Endothelial cell of umbilical vein (primary cell): ENCODE results near the gene RPL37A. TPM values are rescaled to one million over a fixed set of nuclear protein-coding genes. Genes with fewer than 3 reads are reported as not detected.

ENCODE experiments used
- BruUV-seq: library from RNA; stranded (reverse); fragments of 400-500 nt; replicated peaks from 2 replicates; lab custom pipeline; 2021; lab: Mats Ljungman, UMichigan
- CTCF ChIA-PET: fragments of 300-600, 350-600 bp; sonication (Branson Sonifier 250); formaldehyde crosslinking; loops from one replicate; lab custom pipeline; 2021; ENCODE audit warnings: antibody characterized with exemption, inconsistent platforms; lab: Charles Lee
- POLR2A ChIA-PET: fragments of 300-600, 350-600 bp; sonication (Branson Sonifier 250); formaldehyde crosslinking; loops from one replicate; lab custom pipeline; 2021; ENCODE audit warnings: antibody characterized with exemption, inconsistent platforms; lab: Charles Lee
- DNase-seq: peaks from one replicate; pipeline ENCODE4 v3.0.0-alpha.2; 2011; ENCODE audit warnings: low read depth, low spot score
- FAIRE-seq: peaks from 2 replicates; lab custom pipeline; 2011; peaks lifted over from hg19 to GRCh38; lab: Jason Lieb, UNC
- H2AFZ ChIP-seq: 2 replicates; pipeline ENCODE4 v1.6.0; 2012; ENCODE audit warnings: low read depth, low read length, control low read depth, inconsistent platforms
- H3K27ac ChIP-seq: 2 replicates; pipeline ENCODE4 v1.5.1; 2011; ENCODE audit warnings: low read depth, mild to moderate bottlenecking, control low read depth, low read length, moderate library complexity; ENCODE audit not compliant: insufficient read depth
- H3K27me3 ChIP-seq, 2 experiments: 2 replicates each; pipeline versions ENCODE4 v1.6.0 to v1.6.1; 2011; ENCODE audit warnings: low read length in 2 of 2, mixed read lengths in 1 of 2; ENCODE audit not compliant: control insufficient read depth in 2 of 2, insufficient read depth in 2 of 2
- H3K36me3 ChIP-seq, 2 experiments: 2 replicates in 1 of 2; 3 replicates in 1 of 2; pipeline ENCODE4 v1.5.1; 2011; ENCODE audit warnings: low read length in 2 of 2, mild to moderate bottlenecking in 1 of 2, moderate library complexity in 1 of 2; ENCODE audit not compliant: control insufficient read depth in 2 of 2, insufficient read depth in 2 of 2; ENCODE audit errors: extremely low read depth in 1 of 2
- H3K4me1 ChIP-seq: 3 replicates; pipeline ENCODE4 v1.5.1; 2011; ENCODE audit warnings: mild to moderate bottlenecking, low read length; ENCODE audit not compliant: control insufficient read depth, insufficient read depth; ENCODE audit errors: extremely low read depth
- H3K4me2 ChIP-seq: 2 replicates; pipeline ENCODE4 v1.6.1; 2011; ENCODE audit warnings: low read length, control low read depth, mixed read lengths; ENCODE audit not compliant: insufficient read depth
- H3K4me3 ChIP-seq, 3 experiments: fragments of 200-600 bp in 1 of 3; sonication (generic), shearing (Covaris generic) in 1 of 3; replicated peaks in 1 of 3; 2 replicates each; pipeline ENCODE4 v1.5.1; 2011 to 2016; ENCODE audit warnings: control low read depth in 3 of 3, low read length in 3 of 3, mild to moderate bottlenecking in 2 of 3, inconsistent platforms in 1 of 3, low read depth in 1 of 3, moderate library complexity in 1 of 3; ENCODE audit not compliant: insufficient read depth in 1 of 3
- H3K79me2 ChIP-seq: 2 replicates; pipeline ENCODE4 v1.6.0; 2012; ENCODE audit warnings: low read length, inconsistent platforms; ENCODE audit not compliant: control insufficient read depth, insufficient read depth
- H3K9ac ChIP-seq: replicated peaks from 2 replicates; pipeline ENCODE3; 2011; ENCODE audit warnings: low read length, control low read depth; ENCODE audit not compliant: insufficient read depth; ENCODE audit errors: extremely low read depth
- H3K9me1 ChIP-seq: replicated peaks from 3 replicates; pipeline ENCODE4 v1.6.0; 2011; ENCODE audit warnings: mild to moderate bottlenecking, low read length; ENCODE audit not compliant: control insufficient read depth, insufficient read depth; ENCODE audit errors: extremely low read depth
- H3K9me3 ChIP-seq: replicated peaks from 2 replicates; pipeline ENCODE4 v1.5.1; 2012; ENCODE audit warnings: low read length, inconsistent platforms; ENCODE audit not compliant: control insufficient read depth, insufficient read depth
- H4K20me1 ChIP-seq: replicated peaks from 2 replicates; pipeline ENCODE3; 2011; ENCODE audit warnings: mild to moderate bottlenecking, low read length; ENCODE audit not compliant: control insufficient read depth, insufficient read depth; ENCODE audit errors: extremely low read depth
- CTCF ChIP-seq, 2 donors: IDR thresholded peaks; 1 replicate in 1 of 2; 2 replicates in 1 of 2; pipeline ENCODE4 v1.5.1; 2011; ENCODE audit warnings: low read length in 2 of 2, mild to moderate bottlenecking in 2 of 2, moderate library complexity in 2 of 2, control low read depth in 1 of 2, inconsistent platforms in 1 of 2, low read depth in 1 of 2; ENCODE audit not compliant: insufficient read depth in 1 of 2; ENCODE audit errors: extremely low read depth in 1 of 2
- EZH2 ChIP-seq: IDR thresholded peaks from 2 replicates; pipeline ENCODE4 v1.6.1; 2012; ENCODE audit warnings: borderline replicate concordance, low read depth, mild to moderate bottlenecking, moderate library complexity, low read length, inconsistent platforms; ENCODE audit not compliant: severe bottlenecking
- MAX ChIP-seq: IDR thresholded peaks from 2 replicates; pipeline ENCODE4 v1.6.1; 2011; ENCODE audit not compliant: insufficient read depth, insufficient read length
- POLR2A ChIP-seq: IDR thresholded peaks from 2 replicates; pipeline ENCODE4 v1.6.1; 2012; ENCODE audit warnings: low read depth, mild to moderate bottlenecking, control low read depth, low read length
- dilution Hi-C: fragments of 300-500 bp; cut with MboI; formaldehyde crosslinking; loops from one replicate; pipeline ENCODE4 v1.15.0; 2019; ENCODE audit warnings: low sequenced_read_pairs; ENCODE audit not compliant: extremely low pct_ligation_motif_present
- intact Hi-C: fragments of 100-400 bp; cut with micrococcal nuclease; formaldehyde crosslinking; loops from one replicate; pipeline ENCODE4 v1.10.0; 2022
- polyA plus RNA-seq, 4 experiments: library from polyadenylated mRNA; depleted of rRNA in 3 of 4; stranded (reverse) in 3 of 4; unstranded in 1 of 4; fragments of >200 nt; gene quantifications; 2 replicates each; pipeline versions ENCODE4 v1.2.1 to v1.2.3, GENCODE V29; 2011 to 2012; ENCODE audit warnings: missing spikeins in 1 of 4
- total RNA-seq: library from RNA; stranded (reverse); gene quantifications from 2 replicates; pipeline ENCODE4 v1.2.3, GENCODE V29; 2021

The RPL37A gene
- total and polyA plus RNA-seq, 2 donors (not counting 3 experiments of a cell fraction or from before 2014, with no cell fraction given), result 1,889 to 2,628 TPM

- H3K79me2 ChIP-seq, result peaks cover 7% of the 10 kb centered on the region
- H3K4me2 ChIP-seq, result no peak overlapping the region
- intact Hi-C loops, result no loop called here
- dilution Hi-C loops, result no loop called here
- H3K9me1 ChIP-seq, result no peaks in the 10 kb centered on the region
- BruUV-seq, result no TSS peak
- CTCF ChIA-PET, result interaction anchor here (1.3 kb wide), 1 partner anchor 11 kb away, joined by 3 read pairs; no protein-coding TSS in a partner anchor
- H3K4me1 ChIP-seq, result no peaks in the 10 kb centered on the region
- peaks cover 11 to 13% of the 10 kb centered on the region in 2 experiments for H3K36me3 ChIP-seq
- no peak overlapping the region for H3K9ac ChIP-seq
- no peaks in the 10 kb centered on the region for H3K9me3 ChIP-seq
- no peak overlapping the region for H2AFZ ChIP-seq
- no peak overlapping the region for H3K4me3 ChIP-seq
- FAIRE-seq (no peak), DNase-seq (no peak)
- TF ChIP-seq POLR2A, result peak; percentile 7
- TF ChIP-seq CTCF (IDR thresholded peaks at IDR 0.05; ENCODE audit: extremely low read depth in 1 of 2, insufficient read depth in 1 of 2, low read depth in 1 of 2, low read length in 2 of 2), result no peak
- no peak overlapping the region for H3K27ac ChIP-seq
- POLR2A ChIA-PET, result interaction anchor here (1.4 kb wide), 1 partner anchor 10 kb away, joined by 4 read pairs; the partner anchor contains the start of gene RPL37A
- no peaks in the 10 kb centered on the region for H3K27me3 ChIP-seq
- no peaks in the 10 kb centered on the region for H4K20me1 ChIP-seq
Observed at GRCh38 chr2:216508229-216508628, 9.6 kb downstream of the RPL37A start.

GRCh38 chr2:216516730-216517350 lies 18.2 kb downstream of the RPL37A start:
- Histone ChIP-seq H3K36me3 (no peaks in the 10 kb centered on the region), H3K27me3 (no peaks in the 10 kb centered on the region), H2AFZ (no peak overlapping the region), H3K9me3 (no peaks in the 10 kb centered on the region), H4K20me1 (no peaks in the 10 kb centered on the region), H3K27ac (no peak overlapping the region), H3K9me1 (no peaks in the 10 kb centered on the region), H3K4me3 (no peak overlapping the region), H3K9ac (no peak overlapping the region), H3K4me2 (no peak overlapping the region), H3K79me2 (no peaks in the 10 kb centered on the region), H3K4me1 (no peaks in the 10 kb centered on the region)
- TF ChIP-seq CTCF (IDR thresholded peaks at IDR 0.05; ENCODE audit: extremely low read depth in 1 of 2, insufficient read depth in 1 of 2, low read depth in 1 of 2, low read length in 2 of 2), result peak; percentile 50 to 53
- TF ChIP-seq MAX, result no peak
- no peak for TF ChIP-seq EZH2
- ChIA-PET CTCF (interaction anchor here (0.9 to 13.2 kb wide), 6 partner anchors 16 to 994 kb away, joined by 3 to 583 read pairs (median 3); no protein-coding TSS in a partner anchor), POLR2A (no interaction called here)
- intact Hi-C loops, result loop anchor here (5.0 to 10.0 kb wide), 4 partner anchors 295 to 1238 kb away; no protein-coding TSS in a partner anchor
- DNase-seq (peak; percentile 66), FAIRE-seq (peak; percentile 57)
- dilution Hi-C loops, result no loop called here
- BruUV-seq, result no TSS peak
